ENCODE measurements around the gene SNX18.

SNX18 gene

GRCh38 chr5:54567996-54568395 is 50.4 kb downstream of the SNX18 start:
- Histone ChIP-seq H3K4me3 (ENCODE audit: low read depth, low read length) (no peak overlapping the region), H3K9me3 (ENCODE audit: severe bottlenecking) (no peaks in the 10 kb centered on the region), H3K27ac (no peak overlapping the region), H3K27me3 (ENCODE audit: insufficient read depth, low read depth, severe bottlenecking) (no peaks in the 10 kb centered on the region), H3K36me3 (no peaks in the 10 kb centered on the region)
- no peak for DNase-seq
- TF ChIP-seq CTCF (IDR thresholded peaks at IDR 0.05; ENCODE audit: low read depth, low read length) = no peak

- H3K27ac ChIP-seq = no peak overlapping the region
- no peaks in the 10 kb centered on the region for H3K27me3 ChIP-seq (ENCODE audit: insufficient read depth, low read depth, severe bottlenecking)
- no peak for DNase-seq
- no peaks in the 10 kb centered on the region for H3K9me3 ChIP-seq (ENCODE audit: severe bottlenecking)
- H3K4me3 ChIP-seq (ENCODE audit: low read depth, low read length) = no peak overlapping the region
- no peaks in the 10 kb centered on the region for H3K36me3 ChIP-seq
- TF ChIP-seq CTCF (IDR thresholded peaks at IDR 0.05; ENCODE audit: low read depth, low read length) = no peak
Observed at GRCh38 chr5:54570916-54571315, 53.4 kb downstream of the SNX18 start.

- H3K36me3 ChIP-seq = no peaks in the 10 kb centered on the region
- no peaks in the 10 kb centered on the region for H3K9me3 ChIP-seq (ENCODE audit: severe bottlenecking)
- DNase-seq = no peak
Observed at GRCh38 chr5:54571462-54571861, 53.9 kb downstream of the SNX18 start.

GRCh38 chr5:54573812-54574489 is 56.4 kb downstream of the SNX18 start:
- Histone ChIP-seq H3K27me3 (ENCODE audit: insufficient read depth, low read depth, severe bottlenecking) (no peaks in the 10 kb centered on the region), H3K27ac (no peak overlapping the region), H3K36me3 (no peaks in the 10 kb centered on the region), H3K9me3 (ENCODE audit: severe bottlenecking) (no peaks in the 10 kb centered on the region), H3K4me3 (ENCODE audit: low read depth, low read length) (no peak overlapping the region)
- no peak for DNase-seq
- no peak for TF ChIP-seq CTCF (IDR thresholded peaks at IDR 0.05; ENCODE audit: low read depth, low read length)

More at GRCh38 chr5:54571462-54571861, 53.9 kb downstream of the SNX18 start:
- Histone ChIP-seq H3K27me3 (ENCODE audit: insufficient read depth, low read depth, severe bottlenecking) (no peaks in the 10 kb centered on the region), H3K4me3 (ENCODE audit: low read depth, low read length) (no peak overlapping the region), H3K27ac (no peak overlapping the region)
- TF ChIP-seq CTCF (IDR thresholded peaks at IDR 0.05; ENCODE audit: low read depth, low read length) = no peak

- Histone ChIP-seq H3K36me3 (no peaks in the 10 kb centered on the region), H3K9me3 (ENCODE audit: severe bottlenecking) (no peaks in the 10 kb centered on the region), H3K4me3 (ENCODE audit: low read depth, low read length) (no peak overlapping the region), H3K27me3 (ENCODE audit: insufficient read depth, low read depth, severe bottlenecking) (no peaks in the 10 kb centered on the region), H3K27ac (no peak overlapping the region)
- DNase-seq = no peak
- TF ChIP-seq CTCF (IDR thresholded peaks at IDR 0.05; ENCODE audit: low read depth, low read length) = no peak
Observed at GRCh38 chr5:54577528-54577927, 60.0 kb downstream of the SNX18 start.
